ENCODE measurements around the gene NQO2. TPM values are rescaled to one million over a fixed set of nuclear protein-coding genes. Genes with fewer than 3 reads are reported as not detected.

The NQO2 gene
- total RNA-seq, 1 experiment from 2014 or later: 105 TPM

- Mint-ChIP-seq H3K36me3 (ENCODE audit: insufficient read depth in 1 of 3, low read depth in 3 of 3) (peaks cover 31 to 46% (median 41%) of the 10 kb centered on the region in 3 experiments), H3K27me3 (ENCODE audit: low read depth) (peaks cover 5% of the 10 kb centered on the region; the same call in 1 of the 2 replicates), H3K4me1 (peaks cover 37 to 38% of the 10 kb centered on the region in 2 experiments), H3K9me3 (peaks cover 8 to 12% of the 10 kb centered on the region in 2 experiments), H3K27ac (peak overlapping the region; percentile 19 to 97 (median 86); a peak in 5 of 7 replicates), H3K4me3 (peak overlapping the region in 1 of 2 experiments; percentile 57; a peak in 3 of 5 replicates)
- no peak overlapping the region for H3K56ac ChIP-seq (ENCODE audit: insufficient read length, low read depth, low read length)
- no peak overlapping the region for H4K91ac ChIP-seq (ENCODE audit: insufficient read length, low read depth, low read length)
- TF ChIP-seq, protein P1, sequence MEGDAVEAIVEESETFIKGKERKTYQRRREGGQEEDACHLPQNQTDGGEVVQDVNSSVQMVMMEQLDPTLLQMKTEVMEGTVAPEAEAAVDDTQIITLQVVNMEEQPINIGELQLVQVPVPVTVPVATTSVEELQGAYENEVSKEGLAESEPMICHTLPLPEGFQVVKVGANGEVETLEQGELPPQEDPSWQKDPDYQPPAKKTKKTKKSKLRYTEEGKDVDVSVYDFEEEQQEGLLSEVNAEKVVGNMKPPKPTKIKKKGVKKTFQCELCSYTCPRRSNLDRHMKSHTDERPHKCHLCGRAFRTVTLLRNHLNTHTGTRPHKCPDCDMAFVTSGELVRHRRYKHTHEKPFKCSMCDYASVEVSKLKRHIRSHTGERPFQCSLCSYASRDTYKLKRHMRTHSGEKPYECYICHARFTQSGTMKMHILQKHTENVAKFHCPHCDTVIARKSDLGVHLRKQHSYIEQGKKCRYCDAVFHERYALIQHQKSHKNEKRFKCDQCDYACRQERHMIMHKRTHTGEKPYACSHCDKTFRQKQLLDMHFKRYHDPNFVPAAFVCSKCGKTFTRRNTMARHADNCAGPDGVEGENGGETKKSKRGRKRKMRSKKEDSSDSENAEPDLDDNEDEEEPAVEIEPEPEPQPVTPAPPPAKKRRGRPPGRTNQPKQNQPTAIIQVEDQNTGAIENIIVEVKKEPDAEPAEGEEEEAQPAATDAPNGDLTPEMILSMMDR (conservative IDR thresholded peaks at IDR 0.05): no peak
- no peaks in the 10 kb centered on the region for H3K79me2 ChIP-seq (ENCODE audit: insufficient read depth, low read length)
- H3K27ac ChIP-seq (ENCODE audit: insufficient read length, low read depth, low read length): peak overlapping the region; percentile 16
- H3K23me2 ChIP-seq (ENCODE audit: insufficient read length, low read depth, low read length, poor library complexity, severe bottlenecking): no peaks in the 10 kb centered on the region
- H3T11ph ChIP-seq (ENCODE audit: low read length): no peak overlapping the region
- H2AK5ac ChIP-seq (ENCODE audit: insufficient read length, low read length): no peak overlapping the region
- no peak overlapping the region for H3K23ac ChIP-seq (ENCODE audit: insufficient read length, low read depth, low read length)
- peak overlapping the region; percentile 79 for H3K18ac ChIP-seq (ENCODE audit: insufficient read length, low read depth, low read length)
- no peak overlapping the region for H2BK15ac ChIP-seq (ENCODE audit: low read depth, low read length)
- H3K14ac ChIP-seq (ENCODE audit: insufficient read depth, low read length): no peak overlapping the region; the same call in 1 of the 2 replicates
- H2BK20ac ChIP-seq (ENCODE audit: low read depth, low read length, poor library complexity, severe bottlenecking): no peak overlapping the region
- H2BK12ac ChIP-seq (ENCODE audit: insufficient read length, low read depth, low read length): no peak overlapping the region
- no peak overlapping the region for H3K4ac ChIP-seq (ENCODE audit: low read depth, low read length)
- H3K79me1 ChIP-seq (ENCODE audit: insufficient read depth, low read depth, low read length, poor library complexity, severe bottlenecking): no peaks in the 10 kb centered on the region
- no peaks in the 10 kb centered on the region for H3K9me3 ChIP-seq (ENCODE audit: control insufficient read depth, low read depth, low read length)
- DNase-seq: peak; percentile 89
- no peak overlapping the region for H2BK120ac ChIP-seq (ENCODE audit: low read depth, low read length, poor library complexity, severe bottlenecking)
- no peak overlapping the region for H4K5ac ChIP-seq (ENCODE audit: insufficient read length, low read depth, low read length)
- WGBS (ENCODE audit: extremely low coverage, insufficient read length, low lambda C conversion rate): no CpG with 5 or more reads among the region's 32 CpGs
- H4K8ac ChIP-seq (replicated peaks; ENCODE audit: insufficient read length, low read depth, low read length): no peak overlapping the region
- H3K4me2 ChIP-seq (ENCODE audit: insufficient read depth, insufficient read length, low read length): no peak overlapping the region
- no peaks in the 10 kb centered on the region for H4K20me1 ChIP-seq (ENCODE audit: control insufficient read depth, insufficient read depth, insufficient read length)
- H3K9ac ChIP-seq (ENCODE audit: extremely low read depth, insufficient read length, low read length): no peak overlapping the region
- H2BK5ac ChIP-seq (ENCODE audit: insufficient read length, low read length): no peak overlapping the region
- H3K27me3 ChIP-seq (ENCODE audit: insufficient read depth, low read length): no peaks in the 10 kb centered on the region
- H3K4me1 ChIP-seq (ENCODE audit: insufficient read depth, low read length): peaks cover 4% of the 10 kb centered on the region; the same call in 1 of the 2 replicates
- no peak overlapping the region for H2AFZ ChIP-seq (ENCODE audit: low read length)
These were observed 24.2 kb downstream of the NQO2 start for GRCh38 chr6:3023663-3024483.

Data from H9 (cell line).